NCI-H1105 treated with DMSO at 0.1 percent for 48 hours (cell line): ENCODE measurements around the gene KCNE1.
"Not testable (repeated sequence)": the region's sequence is repeated elsewhere in the genome, so short reads cannot be mapped to it uniquely, and the experiment has no call there.

Source experiments
- DNase-seq: peaks from one replicate; lab custom pipeline; 2025; lab: John Stamatoyannopoulos, UW

The KCNE1 gene

GRCh38 chr21:34511787-34512455 is at the start of gene KCNE1:
KCNE1 (minus strand) TSS chr21:34512210; CDS start chr21:34449634, 62,576 bp downstream.
- DNase-seq: no peak

- DNase-seq: no peak
These were observed 49.8 kb upstream of the KCNE1 start for GRCh38 chr21:34561806-34562205.

- DNase-seq: no peak
These were observed 48.6 kb upstream of the KCNE1 start for GRCh38 chr21:34560609-34561008.

- DNase-seq: no peak
These were observed 48.0 kb upstream of the KCNE1 start for GRCh38 chr21:34560021-34560420.

GRCh38 chr21:34559089-34559631 is 47.1 kb upstream of the KCNE1 start:
- no peak for DNase-seq

GRCh38 chr21:34558166-34558565 is 46.2 kb upstream of the KCNE1 start:
- DNase-seq: no peak

- no peak for DNase-seq
These were observed 45.3 kb upstream of the KCNE1 start for GRCh38 chr21:34557261-34557660.

GRCh38 chr21:34554670-34555069 is 42.7 kb upstream of the KCNE1 start:
- DNase-seq: not testable (repeated sequence)

- no peak for DNase-seq
These were observed 42.2 kb upstream of the KCNE1 start for GRCh38 chr21:34554227-34554626.

GRCh38 chr21:34553151-34553952 is 41.3 kb upstream of the KCNE1 start:
- no peak for DNase-seq

- no peak for DNase-seq
These were observed 40.5 kb upstream of the KCNE1 start for GRCh38 chr21:34552360-34553098.

- DNase-seq: no peak
These were observed 38.3 kb upstream of the KCNE1 start for GRCh38 chr21:34550182-34550799.

GRCh38 chr21:34548781-34549376 is 36.9 kb upstream of the KCNE1 start:
- no peak for DNase-seq

- DNase-seq: no peak
These were observed 34.5 kb upstream of the KCNE1 start for GRCh38 chr21:34546542-34546941.

- DNase-seq: no peak
These were observed 33.3 kb upstream of the KCNE1 start for GRCh38 chr21:34545079-34545884.

GRCh38 chr21:34544032-34544496 is 32.1 kb upstream of the KCNE1 start:
- DNase-seq: peak; percentile 19

GRCh38 chr21:34543017-34543416 is 31.0 kb upstream of the KCNE1 start:
- no peak for DNase-seq

GRCh38 chr21:34540206-34540605 is 28.2 kb upstream of the KCNE1 start:
- no peak for DNase-seq

- no peak for DNase-seq
These were observed 25.8 kb upstream of the KCNE1 start for GRCh38 chr21:34537838-34538237.

- no peak for DNase-seq
These were observed 24.8 kb upstream of the KCNE1 start for GRCh38 chr21:34536820-34537219.

GRCh38 chr21:34536311-34536710 is 24.3 kb upstream of the KCNE1 start:
- DNase-seq: no peak
